HG02973 (cell line): ENCODE results near the gene NPC1.
"Not testable (repeated sequence)": the region's sequence is repeated elsewhere in the genome, so short reads cannot be mapped to it uniquely, and the experiment has no call there.

Source experiments
- ATAC-seq: cut with Tn5 transposase; IDR thresholded peaks from one replicate; pipeline ENCODE4 v1.9.1; 2021; ENCODE audit warnings: moderate library complexity; ENCODE audit not compliant: unreplicated experiment

NPC1 gene

DNA sequence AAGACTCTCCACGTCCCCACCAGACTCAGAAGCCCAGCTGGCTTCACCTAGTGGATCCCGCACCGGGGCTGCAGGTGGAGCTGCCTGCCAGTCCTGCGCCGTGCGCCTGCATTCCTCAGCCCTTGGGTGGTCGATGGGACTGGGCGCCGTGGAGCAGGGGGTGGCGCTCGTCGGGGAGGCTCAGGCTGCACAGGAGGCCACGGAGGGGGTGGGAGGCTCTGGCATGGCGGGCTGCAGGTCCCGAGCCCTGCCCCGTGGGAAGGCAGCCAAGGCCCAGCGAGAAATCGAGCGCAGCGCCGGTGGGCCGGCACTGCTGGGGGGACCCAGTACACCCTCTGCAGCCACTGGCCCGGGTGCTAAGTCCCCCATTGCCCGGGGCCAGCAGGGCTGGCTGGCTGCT is 8.8 kb downstream of the NPC1 start:
- ATAC-seq = not testable (repeated sequence)

DNA sequence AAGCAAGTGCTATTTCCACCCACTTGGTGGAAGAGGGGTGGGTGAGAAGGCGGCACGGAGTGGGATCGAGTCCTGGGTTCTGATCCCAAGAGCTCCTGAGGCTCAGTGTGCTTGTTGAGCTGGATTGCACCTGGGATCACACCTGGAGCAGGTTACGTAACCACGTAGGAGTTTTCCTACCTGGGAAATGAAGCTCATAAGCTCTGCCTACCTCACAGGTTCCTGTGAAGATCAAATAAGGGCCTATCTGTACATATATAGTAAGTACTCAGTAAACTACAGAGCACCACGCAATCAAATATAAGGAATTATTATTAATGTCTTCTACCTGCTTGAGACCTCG is 11.0 kb downstream of the NPC1 start:
- no peak for ATAC-seq

DNA sequence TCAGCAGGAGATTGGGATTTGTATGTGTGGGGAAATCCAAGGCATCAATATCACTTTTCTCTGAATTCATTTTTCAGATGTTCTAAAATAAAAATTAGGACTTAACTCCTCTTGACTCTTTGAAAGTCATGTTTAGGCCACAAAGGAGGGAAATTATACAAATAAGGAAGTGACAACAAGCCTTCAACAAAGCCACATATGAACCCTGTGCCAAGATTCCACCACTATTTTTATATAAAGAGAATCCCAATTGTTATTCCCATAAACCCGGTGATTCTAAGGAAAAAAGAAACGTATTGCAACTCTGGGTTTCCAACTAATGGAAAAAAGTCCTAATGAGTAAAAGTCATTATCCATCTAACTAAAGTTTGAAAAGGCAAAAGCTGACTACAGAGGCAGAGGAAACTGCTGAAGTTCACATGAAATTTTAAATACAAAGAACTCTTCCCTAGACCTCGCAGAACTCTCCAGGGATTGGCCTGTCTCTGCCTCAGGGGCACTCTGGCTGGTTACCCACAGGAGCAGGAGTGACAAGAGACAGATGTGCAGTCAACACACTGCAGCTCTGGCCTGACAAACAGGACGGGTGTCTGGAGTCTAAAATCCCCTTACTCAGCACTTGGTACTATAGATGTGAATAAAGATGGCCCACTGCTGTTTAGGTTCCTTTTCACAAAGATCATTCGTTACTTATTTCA is 11.5 kb downstream of the NPC1 start:
- no peak for ATAC-seq

DNA sequence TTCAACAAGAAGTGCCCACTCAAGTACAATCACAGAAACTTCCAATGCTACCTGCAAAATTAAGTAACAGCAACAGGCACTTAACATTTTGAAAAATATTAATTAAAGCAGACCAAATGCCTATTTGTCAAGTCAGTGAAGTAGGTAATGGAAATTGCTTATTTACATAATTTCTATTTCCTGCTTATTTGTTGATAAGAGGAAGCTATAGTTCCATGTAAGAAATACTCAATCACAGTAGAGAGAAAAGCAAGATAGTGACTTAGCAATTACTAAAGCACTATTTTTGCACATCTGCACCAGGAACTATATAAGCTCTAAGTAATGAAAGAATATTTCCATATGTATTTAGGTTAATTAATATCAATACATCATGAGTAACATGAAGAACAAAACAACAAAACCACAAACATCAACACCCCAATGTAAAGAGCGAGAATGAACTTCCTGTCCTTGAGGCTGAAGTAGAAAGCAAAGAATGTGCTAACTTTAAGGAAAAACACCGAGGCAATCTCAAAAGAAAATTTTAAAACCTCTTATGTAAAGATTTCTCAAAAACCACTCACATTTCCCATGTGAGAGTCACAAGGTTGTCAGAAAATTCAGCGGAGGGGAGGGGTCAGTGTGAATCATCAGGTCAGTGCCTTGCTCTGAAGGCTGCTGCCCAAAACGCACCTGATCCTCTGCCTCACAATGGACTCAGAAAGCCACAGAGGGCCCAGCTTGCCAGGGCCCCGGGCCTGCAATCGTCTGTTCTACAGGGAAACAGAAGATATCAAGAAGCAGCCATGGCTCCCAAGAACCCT is 12.5 kb downstream of the NPC1 start:
- ATAC-seq = no peak

DNA sequence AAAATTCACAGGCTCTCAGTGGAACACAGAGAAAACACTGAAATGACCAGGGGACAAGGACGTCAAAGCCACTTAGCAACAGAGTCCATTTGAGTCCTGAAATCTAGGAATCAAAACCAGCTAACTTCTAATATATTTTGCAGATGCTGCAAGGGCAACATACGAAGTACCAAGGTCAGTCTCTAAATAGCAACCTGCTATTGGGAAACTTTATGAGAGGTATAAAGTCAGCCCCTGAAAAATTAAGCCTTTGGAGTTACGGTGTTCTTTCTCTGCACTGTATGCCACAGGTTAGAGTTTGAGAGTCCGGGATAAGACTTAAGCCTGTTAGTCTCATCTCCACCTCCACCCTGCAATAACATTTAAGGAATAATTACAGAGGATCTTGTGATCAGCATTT is 13.3 kb downstream of the NPC1 start:
- no peak for ATAC-seq

DNA sequence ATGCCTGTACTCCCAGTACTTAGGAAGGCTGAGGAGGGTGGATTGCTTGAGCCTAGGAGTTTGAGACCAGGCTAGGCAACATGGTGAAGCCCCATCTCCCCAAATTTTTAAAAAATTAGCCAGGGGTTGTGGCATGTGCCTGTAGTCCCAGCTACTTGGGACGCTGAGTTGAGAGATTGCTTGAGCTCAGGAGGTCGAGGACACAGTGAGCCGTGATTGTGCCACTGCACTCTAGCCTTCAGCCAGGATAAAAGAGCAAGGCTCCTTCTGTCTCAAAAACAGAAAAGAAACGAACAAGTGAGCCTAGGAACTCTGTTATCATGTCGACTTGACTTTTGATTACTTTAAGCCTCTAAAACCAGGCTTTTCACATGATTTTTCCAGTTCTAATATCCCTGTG is 13.7 kb downstream of the NPC1 start:
- ATAC-seq = no peak

DNA sequence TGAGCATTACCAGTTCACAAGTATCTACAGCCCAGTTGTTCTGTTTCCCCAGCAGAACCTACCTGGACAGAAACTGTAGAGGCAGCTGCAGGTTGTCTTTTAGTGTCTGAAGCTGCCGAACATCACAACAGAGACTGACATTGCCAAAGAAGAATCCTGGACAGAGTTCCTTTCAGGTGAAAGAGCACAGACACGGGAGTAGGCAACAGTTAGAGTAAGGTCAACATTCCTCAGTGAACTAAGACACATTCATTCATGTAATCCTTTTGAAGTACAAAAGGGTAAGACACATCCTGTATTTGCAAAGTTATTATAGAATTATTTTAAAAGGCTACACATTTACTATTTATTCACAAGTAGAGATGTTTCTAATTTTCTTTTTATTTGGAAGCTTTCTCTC is 14.3 kb downstream of the NPC1 start:
- no peak for ATAC-seq

DNA sequence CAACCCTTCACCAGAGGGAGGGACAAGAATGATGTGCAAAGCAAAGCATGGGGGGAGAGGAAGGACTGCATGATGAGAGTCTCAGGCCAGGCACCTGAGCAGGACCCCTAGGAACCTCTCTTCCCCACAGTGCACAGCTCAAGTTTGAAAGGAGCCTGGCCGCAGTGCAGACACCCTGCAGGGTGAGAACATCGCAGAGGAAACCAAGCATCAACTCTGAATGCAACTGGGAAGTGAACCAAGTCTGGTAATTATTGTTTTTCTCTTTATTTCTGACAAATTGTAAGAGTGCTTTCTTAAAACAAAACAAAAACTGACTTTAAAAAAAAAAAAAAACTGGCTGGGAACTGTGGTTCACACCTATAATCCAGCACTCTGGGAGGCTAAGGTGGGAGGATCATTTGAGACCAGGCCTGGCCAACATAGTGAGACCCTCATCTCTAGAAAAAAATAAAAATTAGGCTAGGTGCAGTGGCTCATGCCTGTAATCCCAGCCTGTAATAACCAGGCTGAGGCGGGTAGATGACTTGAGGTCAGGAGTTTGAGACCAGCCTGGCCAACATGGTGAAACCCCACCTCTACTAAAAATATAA is 15.3 kb downstream of the NPC1 start:
- ATAC-seq = no peak

DNA sequence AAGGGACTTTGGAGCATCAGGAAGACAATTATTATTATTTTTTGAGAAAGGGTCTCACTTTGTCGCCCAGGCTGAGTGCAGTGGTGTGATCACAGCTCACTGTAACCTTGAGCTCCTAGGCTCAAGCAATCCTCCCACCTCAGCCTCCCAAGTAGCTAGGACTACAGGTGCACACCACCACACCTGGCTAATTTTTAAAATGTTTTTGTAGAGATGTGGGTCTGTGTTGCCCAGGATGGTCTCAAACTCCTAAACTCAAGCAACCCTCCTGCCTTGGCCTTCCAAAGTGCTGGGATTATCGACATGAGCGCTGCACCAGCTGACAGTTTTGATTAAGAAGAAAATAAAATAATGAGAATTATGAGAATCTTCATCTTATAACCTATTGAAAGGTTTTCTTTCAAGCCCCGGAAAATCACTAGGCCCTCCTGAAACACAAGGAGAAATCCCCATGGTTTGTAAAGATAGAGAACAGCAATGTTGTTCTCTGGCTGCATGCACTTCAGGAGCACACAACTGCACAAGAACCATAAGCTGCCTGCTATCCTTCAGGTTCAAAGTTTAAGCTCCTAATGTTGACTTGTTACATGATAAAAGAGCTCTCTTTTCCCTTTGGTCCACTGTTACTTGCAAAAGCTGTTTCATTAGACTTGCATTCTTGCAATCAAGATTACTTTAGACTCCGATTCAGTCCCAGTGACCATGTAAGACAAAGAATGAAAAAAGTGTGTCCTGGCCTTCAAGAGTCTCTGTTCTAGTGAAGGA is 16.8 kb downstream of the NPC1 start:
- no peak for ATAC-seq

DNA sequence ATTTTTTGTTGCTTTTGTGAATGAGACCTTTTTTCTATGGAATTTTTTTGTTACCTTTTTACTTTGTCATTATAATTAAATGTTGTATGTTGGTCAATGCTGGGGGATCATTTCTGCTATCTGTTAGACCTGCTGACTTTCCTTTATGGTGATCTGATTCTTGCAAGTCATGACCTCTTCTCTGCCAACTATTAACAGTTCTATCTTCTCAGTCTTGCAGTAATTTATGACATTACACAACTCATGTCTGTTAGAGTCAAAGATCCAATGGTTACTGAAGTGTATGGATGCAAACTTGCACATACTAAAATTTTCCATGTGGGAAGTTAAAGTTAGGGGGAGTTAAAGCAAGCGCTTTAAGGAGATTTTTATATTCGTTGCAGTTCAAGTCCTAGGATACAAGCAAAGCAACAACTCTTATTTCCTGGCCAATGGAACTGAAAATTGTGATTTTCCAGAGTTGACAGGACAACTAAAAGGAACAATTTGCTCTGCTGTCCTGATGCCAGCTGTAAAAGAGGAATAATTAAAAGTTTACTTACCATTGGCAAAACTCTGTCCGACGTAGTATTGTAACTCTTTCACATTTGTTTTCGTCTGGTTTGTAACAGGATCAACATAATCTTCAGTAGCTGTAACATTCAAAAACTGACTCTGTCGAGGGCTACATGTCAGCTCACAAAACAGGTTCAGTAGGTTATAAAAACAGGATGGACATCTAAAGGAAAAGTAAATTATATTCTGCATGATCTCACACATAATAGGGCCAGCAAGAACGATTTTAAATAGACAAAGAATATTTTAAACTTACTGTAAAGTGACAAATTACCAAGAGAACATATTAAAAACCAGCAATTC is 17.8 kb downstream of the NPC1 start:
- ATAC-seq = no peak

DNA sequence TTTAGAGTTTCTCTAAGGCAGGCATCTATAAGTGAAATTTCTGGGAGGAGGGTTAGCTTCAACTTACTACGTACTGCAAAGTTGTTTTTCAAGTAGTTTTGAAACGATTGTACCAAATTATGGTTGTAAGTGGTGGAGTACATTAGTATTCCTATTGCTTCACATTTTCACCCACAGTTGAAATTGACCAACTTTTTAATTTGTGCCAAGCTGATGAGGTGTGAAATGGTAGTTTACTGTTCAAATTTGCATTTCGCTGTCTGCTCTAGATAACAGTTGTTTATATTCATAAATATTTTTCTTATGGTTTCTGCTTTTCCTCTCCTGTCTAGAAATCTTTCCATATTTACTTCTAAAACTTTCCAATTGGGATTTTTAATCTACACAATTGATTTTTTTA is 18.6 kb downstream of the NPC1 start:
- ATAC-seq = no peak

DNA sequence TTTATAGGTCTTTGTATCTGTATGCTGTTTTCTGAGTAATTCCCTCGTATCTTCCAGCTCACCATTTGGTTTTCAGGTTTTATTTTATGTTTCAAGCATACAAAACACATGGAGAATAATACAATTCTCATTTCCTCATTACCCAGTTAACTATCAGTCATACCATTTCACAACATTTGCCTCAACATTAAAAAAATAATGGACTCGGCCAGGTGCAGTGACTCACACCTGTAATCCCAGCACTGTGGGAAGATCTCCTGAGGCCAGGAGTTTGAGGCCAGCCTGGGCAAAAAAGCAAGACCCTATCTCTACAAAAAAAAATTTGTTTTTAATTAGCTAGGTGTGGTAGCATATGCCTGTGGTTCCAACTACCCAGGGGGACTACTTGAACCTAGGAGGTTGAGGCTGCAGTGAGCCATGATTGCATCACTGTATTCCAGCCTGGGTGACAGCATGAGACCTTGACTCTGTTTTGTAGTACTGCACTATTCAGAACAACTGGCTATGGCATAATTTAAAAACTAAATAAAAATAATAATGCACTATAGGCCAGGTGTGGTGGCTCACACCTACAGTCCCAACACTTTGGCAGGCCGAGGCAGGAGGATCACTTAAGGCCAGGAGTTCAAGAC is 20.3 kb downstream of the NPC1 start:
- ATAC-seq = no peak

DNA sequence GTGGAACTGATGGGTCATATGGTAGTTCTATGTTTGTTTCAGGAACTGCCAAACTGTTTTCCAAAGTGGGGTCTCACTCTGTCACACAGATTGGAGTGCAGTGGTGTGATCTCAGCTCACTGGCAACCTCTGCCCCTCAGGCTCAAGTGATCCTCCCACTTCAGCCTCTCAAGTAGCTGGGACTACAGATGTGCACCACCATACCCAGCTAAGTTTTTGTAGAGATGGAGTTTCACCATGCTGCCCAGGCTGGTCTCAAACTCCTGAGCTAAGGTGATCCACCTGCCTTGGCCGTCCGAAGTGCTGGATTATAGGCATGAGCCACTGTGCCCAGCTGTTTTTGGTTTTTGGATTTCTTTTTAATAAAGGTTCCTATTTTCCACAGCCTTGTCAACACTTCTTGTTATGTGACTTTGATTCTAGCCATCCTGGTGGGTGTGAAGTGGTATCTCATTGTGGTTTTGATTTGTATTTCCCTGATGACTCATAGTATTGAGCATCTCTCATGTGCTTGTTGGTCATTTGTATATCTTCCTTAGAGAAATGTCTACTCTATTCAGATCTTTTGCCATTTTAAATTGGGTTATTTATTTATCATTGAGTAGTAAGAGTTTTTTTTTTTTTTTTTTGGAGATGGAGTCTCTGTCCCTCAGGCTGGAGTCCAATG is 22.8 kb downstream of the NPC1 start:
- ATAC-seq = no peak

DNA sequence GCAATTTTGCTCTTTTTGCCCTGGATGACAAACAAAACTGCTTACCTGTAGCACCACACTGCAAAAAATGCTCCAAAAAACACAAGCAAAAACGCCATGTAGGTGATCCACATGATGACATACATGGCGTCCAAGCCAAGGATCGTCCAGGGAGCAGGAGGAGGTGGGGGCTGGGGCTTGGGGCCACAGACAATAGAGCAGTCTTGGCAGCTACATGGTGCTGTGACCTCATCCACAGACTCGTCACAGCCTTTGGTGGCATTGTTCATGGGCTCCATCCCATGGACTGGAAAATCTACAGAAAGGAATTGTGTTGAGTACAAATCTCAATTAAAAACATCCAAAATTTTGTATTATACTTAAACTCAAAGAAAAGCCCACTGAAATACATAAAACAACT is 26.1 kb downstream of the NPC1 start:
- no peak for ATAC-seq

DNA sequence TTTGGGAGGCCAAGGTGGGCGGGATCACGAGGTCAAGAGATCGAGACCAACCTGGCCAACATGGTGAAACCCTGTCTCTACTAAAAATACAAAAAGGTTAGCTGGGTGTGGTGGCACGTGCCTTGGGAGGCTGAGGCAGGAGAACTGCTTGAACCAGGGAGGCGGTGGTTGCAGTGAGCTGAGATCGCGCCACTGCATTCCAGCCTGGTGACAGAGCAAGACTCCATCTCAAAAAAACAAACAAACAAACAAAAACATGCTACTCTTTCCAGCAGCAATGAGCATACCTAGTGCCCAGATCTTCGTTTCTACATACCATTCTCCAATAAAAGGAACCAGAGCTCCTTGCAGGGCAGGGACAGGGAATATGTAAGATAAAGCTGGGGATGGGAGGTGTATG is 28.8 kb downstream of the NPC1 start:
- ATAC-seq = not testable (repeated sequence)

DNA sequence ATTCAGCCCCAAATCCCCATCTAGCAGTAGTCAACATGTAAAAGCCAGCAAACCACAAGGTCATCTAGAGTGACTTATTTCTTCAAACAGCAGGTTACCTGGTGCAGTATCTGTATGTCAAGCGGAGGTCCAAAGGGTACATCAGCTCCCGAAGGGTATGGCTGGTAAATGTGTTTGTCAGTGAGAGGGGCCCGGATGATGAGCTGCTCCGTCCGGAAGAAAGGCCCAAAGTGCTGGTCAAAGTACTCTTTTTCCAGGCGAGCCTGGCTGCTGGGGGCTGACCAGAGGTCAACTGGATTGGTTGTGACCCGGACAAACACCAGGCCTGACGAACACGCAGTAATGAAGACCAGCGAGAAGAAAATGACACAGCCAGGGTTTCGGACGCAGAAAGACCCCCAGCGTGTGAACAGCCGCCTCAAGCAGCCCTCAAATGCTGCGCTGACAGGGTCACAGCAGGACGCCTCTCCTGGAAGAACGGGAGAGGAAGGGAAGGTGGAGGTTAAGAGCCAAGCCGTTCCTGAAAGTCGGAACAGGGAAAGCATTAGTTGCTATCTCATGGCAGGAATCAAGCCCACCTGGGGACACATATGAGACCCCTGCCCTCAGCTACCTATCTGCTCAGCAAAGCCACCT is 30.0 kb downstream of the NPC1 start:
- no peak for ATAC-seq

DNA sequence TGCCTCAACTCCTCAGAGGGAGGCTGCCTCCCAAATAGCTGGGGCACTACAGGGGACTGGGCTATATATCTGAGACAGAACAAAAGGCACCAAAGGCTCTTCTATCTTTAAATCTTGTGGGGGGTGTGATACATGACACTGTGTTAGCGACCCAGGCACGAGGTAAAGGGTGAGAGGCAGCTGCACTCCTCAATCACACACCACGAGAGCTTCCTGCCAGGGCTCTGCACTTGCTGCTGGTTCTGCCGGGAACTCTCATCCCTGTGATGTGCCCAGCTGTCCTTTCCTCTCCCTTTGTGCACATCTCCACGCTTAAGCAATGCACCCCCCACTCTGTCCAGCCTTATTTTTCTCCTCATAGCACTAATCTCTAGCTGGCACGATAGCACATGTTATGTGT is 32.4 kb downstream of the NPC1 start:
- ATAC-seq = no peak

DNA sequence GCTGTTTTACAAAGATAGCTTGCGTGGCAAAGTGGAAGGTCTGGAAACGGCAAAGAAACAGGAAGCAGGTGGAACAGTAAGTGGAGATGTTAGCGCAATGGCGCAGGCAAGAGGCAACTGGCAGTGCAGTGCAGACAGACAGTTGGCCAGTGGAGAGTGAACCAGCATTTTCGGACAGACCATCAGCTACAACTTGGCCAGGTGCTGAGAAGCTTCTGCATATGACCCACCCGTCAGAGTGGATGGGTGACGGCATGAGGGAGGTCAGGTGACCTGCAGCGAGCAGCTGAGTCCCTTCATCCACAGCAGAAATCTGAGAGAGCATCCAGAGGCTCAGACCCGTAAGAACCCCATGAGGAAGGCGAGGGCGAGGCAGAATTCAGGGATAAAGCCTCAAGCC is 33.8 kb downstream of the NPC1 start:
- no peak for ATAC-seq

DNA sequence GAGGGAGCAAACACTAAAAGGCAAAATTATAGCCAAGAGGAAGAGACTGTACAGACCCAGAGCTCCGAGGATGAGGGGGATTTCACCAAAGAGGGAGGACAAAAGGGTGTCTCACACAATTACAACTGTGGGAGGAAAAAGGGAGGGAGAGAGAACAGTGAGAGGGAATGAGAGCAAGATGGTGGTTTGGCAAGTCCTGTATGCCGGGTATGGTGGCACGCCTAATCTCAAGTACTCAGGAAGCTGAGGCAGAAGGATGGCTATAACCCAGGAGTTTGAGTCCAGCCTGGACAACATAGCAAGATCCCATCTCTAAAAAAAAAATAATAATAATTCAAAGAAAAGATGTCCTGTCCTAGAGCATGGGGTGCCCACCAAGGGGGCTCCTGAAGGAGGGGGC is 34.3 kb downstream of the NPC1 start:
- no peak for ATAC-seq
